Measurements from ENCODE around the gene TMX3. TPM values are rescaled to one million over a fixed set of nuclear protein-coding genes. Genes with fewer than 3 reads are reported as not detected.

TMX3 gene
- polyA plus RNA-seq, 1 of the 3 experiments (the other 2 are of a cell fraction), result 23.3 TPM

GRCh38 chr18:68714366-68714711 is 569 bp downstream of the TMX3 start:
- DNase-seq, result peak; percentile 56
- Histone ChIP-seq H4K20me1 (ENCODE audit: insufficient read depth) (peaks cover 9% of the 10 kb centered on the region; the same call in 1 of the 2 replicates), H3K4me3 (ENCODE audit: low read depth in 2 of 2, low read length in 1 of 2) (peak overlapping the region; percentile 81 to 96), H3K4me1 (ENCODE audit: control insufficient read depth in 1 of 2, insufficient read depth in 2 of 2, low read depth in 1 of 2, low read length in 1 of 2) (peaks cover 4 to 8% of the 10 kb centered on the region in 2 experiments; a peak in 2 of 4 replicates), H3K36me3 (replicated peaks in 1 of 2; ENCODE audit: control insufficient read depth in 1 of 2, insufficient read depth in 2 of 2, low read length in 1 of 2) (peaks cover 34 to 49% of the 10 kb centered on the region in 2 experiments), H3K4me2 (peak overlapping the region; percentile 92), H3K9me2 (no peaks in the 10 kb centered on the region), H3K27ac (ENCODE audit: low read depth in 2 of 2, low read length in 1 of 2) (peak overlapping the region; percentile 76 to 80), H3K9me3 (no peaks in the 10 kb centered on the region), H3K9ac (peak overlapping the region; percentile 88), H3F3A (replicated peaks; ENCODE audit: insufficient read depth) (peaks cover 4% of the 10 kb centered on the region), H2AFZ (ENCODE audit: low read depth) (peak overlapping the region; percentile 90), H3K27me3 (ENCODE audit: insufficient read depth) (no peaks in the 10 kb centered on the region), H3K79me2 (ENCODE audit: insufficient read depth) (peaks cover 51% of the 10 kb centered on the region)
- POLR2A ChIA-PET, result no interaction called here
- WGBS (ENCODE audit: low lambda C conversion rate), result 0% methylated on average over 11 of the region's 14 CpGs
- peak; percentile 35 for TF ChIP-seq MXI1 (IDR thresholded peaks at IDR 0.05; ENCODE audit: low read depth, low read length)
- TF ChIP-seq POLR2AphosphoS5 (IDR thresholded peaks at IDR 0.05; ENCODE audit: low read depth, low read length), result no peak
- no peak for TF ChIP-seq ZBTB33 (IDR thresholded peaks at IDR 0.05; ENCODE audit: borderline replicate concordance, low read depth)
- CTCF ChIA-PET, result interaction anchor here (0.7 kb wide), 1 partner anchor 1176 kb away, joined by 3 read pairs; no protein-coding TSS in a partner anchor

GRCh38 chr18:68713796-68714195 is 1.1 kb downstream of the TMX3 start:
- ChIA-PET CTCF (no interaction called here), POLR2A (no interaction called here)
- Histone ChIP-seq H3F3A (replicated peaks; ENCODE audit: insufficient read depth) (peaks cover 4% of the 10 kb centered on the region), H3K36me3 (replicated peaks in 1 of 2; ENCODE audit: control insufficient read depth in 1 of 2, insufficient read depth in 2 of 2, low read length in 1 of 2) (peaks cover 40 to 49% of the 10 kb centered on the region in 2 experiments), H3K27ac (ENCODE audit: low read depth in 2 of 2, low read length in 1 of 2) (peak overlapping the region in 1 of 2 experiments; percentile 76; a peak in 3 of 4 replicates), H3K9me2 (no peaks in the 10 kb centered on the region), H3K4me3 (ENCODE audit: low read depth in 2 of 2, low read length in 1 of 2) (peak overlapping the region; percentile 81 to 96), H2AFZ (ENCODE audit: low read depth) (peak overlapping the region; percentile 90; the same call in 1 of the 2 replicates), H3K4me1 (ENCODE audit: control insufficient read depth in 1 of 2, insufficient read depth in 2 of 2, low read depth in 1 of 2, low read length in 1 of 2) (peaks cover 4 to 8% of the 10 kb centered on the region in 2 experiments; a peak in 2 of 4 replicates), H3K27me3 (ENCODE audit: insufficient read depth) (no peaks in the 10 kb centered on the region), H3K4me2 (peak overlapping the region; percentile 92), H3K9ac (peak overlapping the region; percentile 88), H3K9me3 (no peaks in the 10 kb centered on the region), H4K20me1 (ENCODE audit: insufficient read depth) (peaks cover 9% of the 10 kb centered on the region; the same call in 1 of the 2 replicates), H3K79me2 (ENCODE audit: insufficient read depth) (peaks cover 55% of the 10 kb centered on the region)
- no peak for TF ChIP-seq FOXJ3 (CRISPR knock-in tag; IDR thresholded peaks at IDR 0.05)
- no peak for TF ChIP-seq NFIC (IDR thresholded peaks at IDR 0.05; ENCODE audit: borderline replicate concordance)
- no peak for TF ChIP-seq FOXM1 (IDR thresholded peaks at IDR 0.05; ENCODE audit: low read depth)
- TF ChIP-seq TEAD4 (IDR thresholded peaks at IDR 0.05; ENCODE audit: borderline replicate concordance, insufficient read depth), result no peak
- TF ChIP-seq CHD2 (IDR thresholded peaks at IDR 0.05; ENCODE audit: low read length, partially characterized antibody), result no peak
- TF ChIP-seq EP300 (IDR thresholded peaks at IDR 0.05; ENCODE audit: borderline replicate concordance in 1 of 2, low read depth in 1 of 2, low read length in 1 of 2), result no peak
- TF ChIP-seq SIN3A (IDR thresholded peaks at IDR 0.05; ENCODE audit: borderline replicate concordance, low read depth, low read length), result no peak
- WGBS (ENCODE audit: low lambda C conversion rate), result 3% methylated on average over 6 of the region's 6 CpGs
- DNase-seq, result no peak
